Gastrocnemius medialis (tissue), 4 donors: Measurements from ENCODE around the gene LOXL3. TPM values are rescaled to one million over a fixed set of nuclear protein-coding genes. Genes with fewer than 3 reads are reported as not detected.

Experiments
- ATAC-seq, 2 donors: fragments of 150-250 bp; one replicate each; pipeline ENCODE4 v1.9.1; 2016
- DNase-seq, 2 donors: peaks; one replicate each; pipeline ENCODE4 v3.0.0-alpha.2; 2019
- H3K27ac ChIP-seq, 4 donors: fragments of 200-600 bp; sonication (generic); 1 replicate in 1 of 4; 2 replicates in 3 of 4; pipeline ENCODE4 v1.5.1; 2016 to 2018; ENCODE audit warnings: mild to moderate bottlenecking in 2 of 4, moderate library complexity in 1 of 4
- H3K27me3 ChIP-seq, 3 donors: fragments of 200-600 bp; sonication (generic) in 2 of 3; 1 replicate in 1 of 3; 2 replicates in 2 of 3; pipeline versions ENCODE4 v1.5.1 to v1.6.0; 2016 to 2019; ENCODE audit warnings: mild to moderate bottlenecking in 1 of 3, moderate library complexity in 1 of 3
- H3K36me3 ChIP-seq, 2 donors: fragments of 200-600 bp; sonication (generic) in 1 of 2; one replicate each; pipeline ENCODE4 v1.5.1; 2017 to 2018
- H3K4me1 ChIP-seq, 2 donors: fragments of 200-600 bp; sonication (generic) in 1 of 2; one replicate each; pipeline ENCODE4 v1.5.1; 2016 to 2017; ENCODE audit warnings: mild to moderate bottlenecking in 2 of 2
- H3K4me3 ChIP-seq, 4 donors: fragments of 200-600 bp; sonication (generic) in 3 of 4; 1 replicate in 1 of 4; 2 replicates in 3 of 4; pipeline ENCODE4 v1.5.1; 2016 to 2019; ENCODE audit warnings: mild to moderate bottlenecking in 2 of 4
- H3K9me3 ChIP-seq, 3 donors: fragments of 200-600 bp; sonication (generic) in 2 of 3; 1 replicate in 1 of 3; 2 replicates in 2 of 3; pipeline ENCODE4 v1.5.1; 2016 to 2019
- POLR2A ChIP-seq, 2 donors: fragments of 450-650 bp; IDR thresholded peaks; one replicate each; pipeline ENCODE4 v1.6.1; 2017; ENCODE audit warnings: antibody characterized with exemption in 2 of 2, mild to moderate bottlenecking in 2 of 2, moderate library complexity in 2 of 2
- in situ Hi-C, 4 donors: fragments of 200-750 bp; cut with MboI; loops; one replicate each; pipeline versions ENCODE4 v1.15.0 to v1.8.0; 2017; ENCODE audit warnings: low sequenced_read_pairs in 4 of 4
- intact Hi-C: fragments of 100-400 bp; cut with DNase I; formaldehyde crosslinking; loops from one replicate; pipeline ENCODE4 v1.15.1; 2023; ENCODE audit warnings: low total_unique reads
- total RNA-seq, 4 donors: library from RNA; depleted of rRNA; stranded (reverse); fragments of >200 nt; gene quantifications; one replicate each; pipeline versions ENCODE4 v1.1.0 to v1.2.3, GENCODE V29; 2016
- TF ChIP-seq, protein P1 (sequence below), 5 experiments: fragments of 450-650 bp in 3 of 5; fragments of 200-600 bp in 2 of 5; sonication (generic) in 2 of 5; IDR thresholded peaks in 4 of 5; conservative IDR thresholded peaks in 1 of 5; 1 replicate in 4 of 5; 2 replicates in 1 of 5; pipeline ENCODE4 v1.5.1; 2016 to 2019; ENCODE audit warnings: antibody characterized with exemption in 5 of 5, mild to moderate bottlenecking in 3 of 5, moderate library complexity in 3 of 5

The LOXL3 gene
- total RNA-seq, 4 donors from 2014 or later: 0.65 to 1.3 (median 0.95) TPM

DNA sequence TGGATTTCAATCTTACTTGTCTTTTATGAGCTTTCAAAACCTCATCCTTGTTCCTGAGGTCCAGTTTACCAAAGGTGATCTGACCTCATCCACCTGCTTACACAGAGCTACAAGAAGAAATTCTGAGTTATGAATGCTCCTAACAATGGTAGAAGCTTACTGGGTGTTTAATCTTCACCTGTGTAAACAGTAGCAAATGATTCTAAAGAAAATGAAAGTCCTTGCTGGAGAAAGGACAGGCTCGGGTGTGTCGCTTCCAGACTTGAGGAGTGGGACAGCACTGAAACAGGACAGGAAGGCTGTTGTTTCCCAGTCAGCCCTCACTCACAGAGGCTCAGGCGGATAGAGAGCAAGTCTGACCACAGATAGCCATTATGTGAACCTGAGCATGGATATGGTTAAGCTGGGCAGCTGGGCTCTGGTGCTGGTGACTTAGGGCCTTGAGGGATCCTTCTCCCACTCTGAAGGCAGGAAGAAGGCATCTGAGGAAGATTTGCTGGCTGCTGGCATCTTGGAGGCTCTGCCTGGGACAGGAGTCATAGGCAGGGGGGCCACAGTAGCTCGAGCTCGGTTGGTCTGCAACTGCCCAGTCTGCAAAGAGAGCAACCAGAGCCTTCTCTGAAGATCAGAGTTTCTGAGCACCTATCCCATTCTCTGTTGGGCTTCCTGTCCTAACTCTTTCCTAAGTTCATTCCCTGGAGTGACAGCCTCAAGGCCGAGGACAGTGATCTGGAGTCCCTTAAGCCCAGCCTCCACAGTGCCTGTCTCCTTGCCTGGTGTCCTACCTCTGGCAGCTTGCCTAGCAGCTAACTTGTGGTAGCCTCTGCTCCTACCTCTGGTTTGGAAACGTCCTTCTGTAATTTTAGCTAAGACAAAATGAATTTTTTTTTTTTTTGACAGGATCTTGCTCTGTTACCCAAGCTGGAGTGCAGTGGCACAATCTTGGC lies 4.8 kb upstream of the LOXL3 start:
- peaks cover 0 to 8% of the 10 kb centered on the region in 2 donors for H3K4me1 ChIP-seq
- in situ Hi-C loops (no loop called here), intact Hi-C loops (no loop called here)
- ATAC-seq (no peak), DNase-seq (no peak)
- H3K27ac ChIP-seq: no peak overlapping the region
- no peaks in the 10 kb centered on the region for H3K9me3 ChIP-seq
- no peaks in the 10 kb centered on the region for H3K36me3 ChIP-seq
- no peak overlapping the region for H3K4me3 ChIP-seq
- peaks cover 16 to 29% (median 24%) of the 10 kb centered on the region in 3 donors for H3K27me3 ChIP-seq
- TF ChIP-seq POLR2A (IDR thresholded peaks at IDR 0.05): no peak
- TF ChIP-seq, protein P1, sequence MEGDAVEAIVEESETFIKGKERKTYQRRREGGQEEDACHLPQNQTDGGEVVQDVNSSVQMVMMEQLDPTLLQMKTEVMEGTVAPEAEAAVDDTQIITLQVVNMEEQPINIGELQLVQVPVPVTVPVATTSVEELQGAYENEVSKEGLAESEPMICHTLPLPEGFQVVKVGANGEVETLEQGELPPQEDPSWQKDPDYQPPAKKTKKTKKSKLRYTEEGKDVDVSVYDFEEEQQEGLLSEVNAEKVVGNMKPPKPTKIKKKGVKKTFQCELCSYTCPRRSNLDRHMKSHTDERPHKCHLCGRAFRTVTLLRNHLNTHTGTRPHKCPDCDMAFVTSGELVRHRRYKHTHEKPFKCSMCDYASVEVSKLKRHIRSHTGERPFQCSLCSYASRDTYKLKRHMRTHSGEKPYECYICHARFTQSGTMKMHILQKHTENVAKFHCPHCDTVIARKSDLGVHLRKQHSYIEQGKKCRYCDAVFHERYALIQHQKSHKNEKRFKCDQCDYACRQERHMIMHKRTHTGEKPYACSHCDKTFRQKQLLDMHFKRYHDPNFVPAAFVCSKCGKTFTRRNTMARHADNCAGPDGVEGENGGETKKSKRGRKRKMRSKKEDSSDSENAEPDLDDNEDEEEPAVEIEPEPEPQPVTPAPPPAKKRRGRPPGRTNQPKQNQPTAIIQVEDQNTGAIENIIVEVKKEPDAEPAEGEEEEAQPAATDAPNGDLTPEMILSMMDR (IDR thresholded peaks at IDR 0.05 in 4 of 5, conservative IDR thresholded peaks at IDR 0.05 in 1 of 5): no peak

GRCh38 chr2:74556831-74557370 lies 3.2 kb upstream of the LOXL3 start:
- ATAC-seq (no peak), DNase-seq (no peak)
- no peak overlapping the region for H3K27ac ChIP-seq
- no peak overlapping the region for H3K4me3 ChIP-seq
- peaks cover 18 to 36% (median 28%) of the 10 kb centered on the region in 3 donors for H3K27me3 ChIP-seq
- peaks cover 0 to 8% of the 10 kb centered on the region in 2 donors for H3K4me1 ChIP-seq
- in situ Hi-C loops (no loop called here), intact Hi-C loops (no loop called here)
- TF ChIP-seq POLR2A (IDR thresholded peaks at IDR 0.05): no peak
- TF ChIP-seq, protein P1 (IDR thresholded peaks at IDR 0.05 in 4 of 5, conservative IDR thresholded peaks at IDR 0.05 in 1 of 5): no peak
- H3K36me3 ChIP-seq: no peaks in the 10 kb centered on the region
- no peaks in the 10 kb centered on the region for H3K9me3 ChIP-seq

DNA sequence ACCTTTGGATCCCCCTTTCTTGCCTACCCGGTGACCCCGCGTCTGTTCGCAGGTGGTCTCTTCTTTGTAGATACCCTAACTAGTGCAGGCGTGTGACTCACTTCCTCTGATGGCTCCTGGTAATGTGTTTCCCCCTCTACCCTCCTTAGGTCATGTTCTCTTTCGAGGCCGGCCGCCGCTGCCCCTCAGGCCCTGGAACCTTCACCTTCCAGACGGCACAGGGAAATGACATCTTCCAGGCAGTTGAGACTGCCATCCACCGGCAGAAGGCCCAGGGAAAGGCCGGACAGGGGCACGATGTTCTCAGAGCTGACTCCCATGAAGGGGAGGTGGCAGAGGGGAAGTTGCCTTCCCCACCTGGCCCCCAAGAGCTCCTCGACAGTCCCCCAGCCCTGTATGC lies 2.4 kb upstream of the LOXL3 start:
- Histone ChIP-seq H3K9me3 (no peaks in the 10 kb centered on the region), H3K4me1 (peaks cover 0 to 8% of the 10 kb centered on the region in 2 donors), H3K27me3 (peaks cover 21 to 36% (median 30%) of the 10 kb centered on the region in 3 donors), H3K27ac (no peak overlapping the region), H3K36me3 (no peaks in the 10 kb centered on the region), H3K4me3 (peak overlapping the region in 1 of 4 donors; percentile 74)
- DNase-seq (no peak), ATAC-seq (no peak)
- no peak for TF ChIP-seq POLR2A (IDR thresholded peaks at IDR 0.05)
- TF ChIP-seq, protein P1 (IDR thresholded peaks at IDR 0.05 in 4 of 5, conservative IDR thresholded peaks at IDR 0.05 in 1 of 5): no peak
- in situ Hi-C loops: no loop called here
- intact Hi-C loops: no loop called here

- peak overlapping the region in 1 of 4 donors; percentile 76 for H3K27ac ChIP-seq
- H3K36me3 ChIP-seq: no peaks in the 10 kb centered on the region
- H3K9me3 ChIP-seq: no peaks in the 10 kb centered on the region
- peaks cover 21 to 36% (median 31%) of the 10 kb centered on the region in 3 donors for H3K27me3 ChIP-seq
- intact Hi-C loops: no loop called here
- in situ Hi-C loops: no loop called here
- ATAC-seq (no peak), DNase-seq (no peak)
- H3K4me1 ChIP-seq: peaks cover 0 to 8% of the 10 kb centered on the region in 2 donors
- H3K4me3 ChIP-seq: peak overlapping the region; percentile 62 to 75 (median 72)
- TF ChIP-seq POLR2A (IDR thresholded peaks at IDR 0.05): no peak
- TF ChIP-seq, protein P1 (IDR thresholded peaks at IDR 0.05 in 4 of 5, conservative IDR thresholded peaks at IDR 0.05 in 1 of 5): no peak
Measured at GRCh38 chr2:74555610-74556103, 1.9 kb upstream of the LOXL3 start.
